GM18498 (cell line): ENCODE data around the gene ZNF273.
A peak's percentile ranks its signal among the peaks of the same experiment; 100 is the strongest.
"Not testable (repeated sequence)": the region's sequence is repeated elsewhere in the genome, so short reads cannot be mapped to it uniquely, and the experiment has no call there.

Source experiments
- ATAC-seq: cut with Tn5 transposase; IDR thresholded peaks from one replicate; pipeline ENCODE4 v1.9.1; 2021; ENCODE audit warnings: mild to moderate bottlenecking, moderate library complexity; ENCODE audit not compliant: unreplicated experiment

Gene ZNF273

GRCh38 chr7:64902806-64903721, at the start of gene ZNF273:
Gene ZNF273, plus strand, starts transcription at chr7:64903273. Its CDS starts 45 bp downstream, at chr7:64903318.
- ATAC-seq: peak; percentile 99

GRCh38 chr7:64853679-64854078, 49.4 kb upstream of the ZNF273 start:
- ATAC-seq: no peak

- ATAC-seq: no peak
These were observed 48.1 kb upstream of the ZNF273 start for GRCh38 chr7:64854969-64855368.

GRCh38 chr7:64863021-64863420, 40.1 kb upstream of the ZNF273 start:
- no peak for ATAC-seq

- ATAC-seq: not testable (repeated sequence)
These were observed 39.5 kb upstream of the ZNF273 start for GRCh38 chr7:64863530-64863929.

GRCh38 chr7:64863969-64864368, 39.1 kb upstream of the ZNF273 start:
- ATAC-seq: no peak

GRCh38 chr7:64867863-64868440, 35.1 kb upstream of the ZNF273 start:
- no peak for ATAC-seq

GRCh38 chr7:64868499-64868898, 34.6 kb upstream of the ZNF273 start:
- no peak for ATAC-seq

- no peak for ATAC-seq
These were observed 33.9 kb upstream of the ZNF273 start for GRCh38 chr7:64869121-64869725.

GRCh38 chr7:64869912-64870562, 33.0 kb upstream of the ZNF273 start:
- ATAC-seq: no peak

GRCh38 chr7:64870656-64871055, 32.4 kb upstream of the ZNF273 start:
- ATAC-seq: no peak

GRCh38 chr7:64871761-64872160, 31.3 kb upstream of the ZNF273 start:
- ATAC-seq: no peak

GRCh38 chr7:64872351-64873154, 30.5 kb upstream of the ZNF273 start:
- no peak for ATAC-seq

GRCh38 chr7:64873155-64873500, 29.9 kb upstream of the ZNF273 start:
- ATAC-seq: no peak

- no peak for ATAC-seq
These were observed 29.6 kb upstream of the ZNF273 start for GRCh38 chr7:64873517-64873916.

GRCh38 chr7:64874114-64874513, 29.0 kb upstream of the ZNF273 start:
- no peak for ATAC-seq

- ATAC-seq: no peak
These were observed 28.4 kb upstream of the ZNF273 start for GRCh38 chr7:64874562-64875250.

- ATAC-seq: no peak
These were observed 27.8 kb upstream of the ZNF273 start for GRCh38 chr7:64875258-64875657.

- no peak for ATAC-seq
These were observed 27.2 kb upstream of the ZNF273 start for GRCh38 chr7:64875658-64876406.
